Liver (tissue), 9 donors: ENCODE measurements around the gene ALKBH2. TPM values are rescaled to one million over a fixed set of nuclear protein-coding genes. Genes with fewer than 3 reads are reported as not detected.

ENCODE experiments used
- DNase-seq: peaks from one replicate; pipeline ENCODE4 v3.0.0-alpha.2; 2017; ENCODE audit warnings: low spot score
- H3K27ac ChIP-seq, 2 donors: one replicate each; pipeline ENCODE4 v1.7.0; 2013; ENCODE audit warnings: inconsistent platforms in 2 of 2, low read length in 2 of 2, control low read depth in 1 of 2, low read depth in 1 of 2, mild to moderate bottlenecking in 1 of 2
- H3K27me3 ChIP-seq, 4 donors: one replicate each; pipeline versions ENCODE4 v1.6.1 to v1.7.0; 2013; ENCODE audit warnings: low read length in 3 of 4, inconsistent platforms in 1 of 4, mild to moderate bottlenecking in 1 of 4, moderate library complexity in 1 of 4; ENCODE audit not compliant: control insufficient read depth in 4 of 4, insufficient read depth in 4 of 4
- H3K36me3 ChIP-seq, 4 donors: one replicate each; pipeline versions ENCODE4 v1.6.1 to v1.7.0; 2013; ENCODE audit warnings: low read length in 3 of 4, mild to moderate bottlenecking in 3 of 4, low read depth in 1 of 4, moderate library complexity in 1 of 4; ENCODE audit not compliant: control insufficient read depth in 4 of 4, insufficient read depth in 3 of 4
- H3K4me1 ChIP-seq, 4 donors: one replicate each; pipeline versions ENCODE4 v1.6.1 to v1.7.0; 2013; ENCODE audit warnings: low read length in 3 of 4, mild to moderate bottlenecking in 3 of 4, moderate library complexity in 1 of 4; ENCODE audit not compliant: control insufficient read depth in 4 of 4, insufficient read depth in 4 of 4
- H3K4me3 ChIP-seq, 3 donors: one replicate each; pipeline versions ENCODE4 v1.6.1 to v1.7.0; 2013; ENCODE audit warnings: low read length in 3 of 3, control low read depth in 1 of 3, low read depth in 1 of 3, mild to moderate bottlenecking in 1 of 3
- H3K9ac ChIP-seq, 2 donors: one replicate each; pipeline ENCODE4 v1.7.0; 2013; ENCODE audit warnings: low read length in 2 of 2, mild to moderate bottlenecking in 2 of 2, moderate library complexity in 2 of 2, control low read depth in 1 of 2, low read depth in 1 of 2
- H3K9me3 ChIP-seq, 4 donors: one replicate each; pipeline versions ENCODE4 v1.6.1 to v1.7.0; 2013; ENCODE audit warnings: low read length in 3 of 4; ENCODE audit not compliant: control insufficient read depth in 4 of 4
- EGR1 ChIP-seq, 2 donors: IDR thresholded peaks; 2 replicates each; pipeline ENCODE4 v1.6.1; 2016 to 2018; ENCODE audit warnings: antibody characterized with exemption in 2 of 2, low read depth in 2 of 2
- FOXA2 ChIP-seq: IDR thresholded peaks from 2 replicates; pipeline ENCODE4 v1.6.1; 2016; ENCODE audit warnings: antibody characterized with exemption
- GABPA ChIP-seq, 2 donors: IDR thresholded peaks in 1 of 2; conservative IDR thresholded peaks in 1 of 2; 2 replicates each; pipeline ENCODE4 v1.6.1; 2016; ENCODE audit warnings: antibody characterized with exemption in 2 of 2, mild to moderate bottlenecking in 1 of 2, moderate library complexity in 1 of 2
- HNF4A ChIP-seq, 2 donors: conservative IDR thresholded peaks; 2 replicates each; pipeline ENCODE4 v1.6.1; 2016; ENCODE audit warnings: antibody characterized with exemption in 2 of 2, mild to moderate bottlenecking in 2 of 2
- HNF4G ChIP-seq: IDR thresholded peaks from 2 replicates; pipeline ENCODE4 v1.6.1; 2016; ENCODE audit warnings: antibody characterized with exemption
- JUND ChIP-seq, 2 donors: IDR thresholded peaks; 2 replicates each; pipeline ENCODE4 v1.6.1; 2016; ENCODE audit warnings: antibody characterized with exemption in 2 of 2
- MAX ChIP-seq: IDR thresholded peaks from 2 replicates; pipeline ENCODE4 v1.6.1; 2016; ENCODE audit warnings: antibody characterized with exemption
- NR2F2 ChIP-seq: IDR thresholded peaks from 2 replicates; pipeline ENCODE4 v1.6.1; 2016; ENCODE audit warnings: antibody characterized with exemption
- RAD21 ChIP-seq, 2 donors: IDR thresholded peaks; 2 replicates each; pipeline ENCODE4 v1.6.1; 2016; ENCODE audit warnings: antibody characterized with exemption in 2 of 2, mild to moderate bottlenecking in 2 of 2
- REST ChIP-seq: IDR thresholded peaks from 2 replicates; pipeline ENCODE4 v1.6.1; 2016; ENCODE audit warnings: antibody characterized with exemption, mild to moderate bottlenecking
- RXRA ChIP-seq, 2 donors: IDR thresholded peaks; 2 replicates each; pipeline ENCODE4 v1.6.1; 2017 to 2018; ENCODE audit warnings: antibody characterized with exemption in 2 of 2, mild to moderate bottlenecking in 1 of 2
- TAF1 ChIP-seq: conservative IDR thresholded peaks from 2 replicates; pipeline ENCODE4 v1.6.1; 2016; ENCODE audit warnings: antibody characterized with exemption, mild to moderate bottlenecking
- YY1 ChIP-seq: IDR thresholded peaks from 2 replicates; pipeline ENCODE4 v1.6.1; 2016; ENCODE audit warnings: antibody characterized with exemption, mild to moderate bottlenecking
- WGBS: extraction: QIAGEN DNeasy Blood & Tissue Kit; methylation state at CpG from one replicate; pipeline ENCODE4 v1.1.7; 2013; 5-methylcytosine and 5-hydroxymethylcytosine counted together
- polyA plus RNA-seq, 2 donors: library from polyadenylated mRNA; stranded (reverse) in 1 of 2; unstranded in 1 of 2; fragments of 200-250 nt in 1 of 2; fragments of >200 nt in 1 of 2; fragmentation: Nextera tagmentation in 1 of 2; extraction: Ambion mirVana in 1 of 2; gene quantifications; one replicate each; pipeline versions ENCODE4 v1.2.1 to v1.2.3, GENCODE V29; 2013 to 2015
- total RNA-seq, 2 donors: library from RNA; depleted of rRNA; stranded (reverse); fragments of >200 nt; gene quantifications; one replicate each; pipeline ENCODE4 v1.2.3, GENCODE V29; 2014
- TF ChIP-seq, protein P1 (sequence below): IDR thresholded peaks from 2 replicates; pipeline ENCODE4 v1.6.1; 2016; ENCODE audit warnings: antibody characterized with exemption
- TF ChIP-seq, protein P2 (sequence below): IDR thresholded peaks from 2 replicates; pipeline ENCODE4 v1.6.1; 2016; ENCODE audit warnings: antibody characterized with exemption
- TF ChIP-seq, protein P3 (sequence below): fragments of 150-350 bp; IDR thresholded peaks from 2 replicates; pipeline ENCODE4 v1.5.1; 2017; ENCODE audit warnings: improper control_type of control experiment, low read depth, low read length; ENCODE audit not compliant: missing input control
- donor health status: healthy.
- donor health status: healthy.
- donor health status: healthy.
- donor health status: healthy.
- donor health status: healthy.

Gene ALKBH2
- total and polyA plus RNA-seq, 4 donors: 6.8 to 24.7 (median 19.9) TPM

DNA sequence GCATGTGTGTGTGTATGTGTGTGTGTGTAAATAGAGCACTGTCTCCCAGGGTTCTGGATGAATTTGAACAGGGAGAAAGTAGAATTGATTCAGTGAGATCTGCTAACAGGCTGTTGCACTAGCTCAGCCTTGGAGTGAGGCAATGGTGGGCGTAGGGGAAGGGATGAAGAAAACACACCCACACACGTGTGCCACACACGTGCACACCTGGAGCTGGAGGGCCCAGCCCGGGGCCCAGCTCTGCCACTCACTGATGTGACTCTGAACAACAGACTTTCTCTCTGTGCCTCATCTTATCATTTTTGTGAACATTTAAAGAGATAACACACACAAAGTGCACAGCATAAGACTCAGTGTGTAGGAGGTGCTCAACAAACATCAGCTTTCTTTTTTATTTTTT, 27.3 kb upstream of the ALKBH2 start:
- Histone ChIP-seq H3K36me3 (peaks cover 0 to under 1% (median 0%) of the 10 kb centered on the region in 4 donors), H3K4me3 (no peak overlapping the region), H3K4me1 (peaks cover 14 to 55% (median 46%) of the 10 kb centered on the region in 4 donors), H3K9ac (no peak overlapping the region), H3K27ac (no peak overlapping the region), H3K9me3 (no peaks in the 10 kb centered on the region), H3K27me3 (no peaks in the 10 kb centered on the region)
- WGBS: 69% methylated on average over 4 of the region's 4 CpGs
- no peak for TF ChIP-seq HNF4G
- no peak for TF ChIP-seq YY1
- TF ChIP-seq RAD21 (IDR thresholded peaks at IDR 0.05): no peak
- TF ChIP-seq, protein P1, sequence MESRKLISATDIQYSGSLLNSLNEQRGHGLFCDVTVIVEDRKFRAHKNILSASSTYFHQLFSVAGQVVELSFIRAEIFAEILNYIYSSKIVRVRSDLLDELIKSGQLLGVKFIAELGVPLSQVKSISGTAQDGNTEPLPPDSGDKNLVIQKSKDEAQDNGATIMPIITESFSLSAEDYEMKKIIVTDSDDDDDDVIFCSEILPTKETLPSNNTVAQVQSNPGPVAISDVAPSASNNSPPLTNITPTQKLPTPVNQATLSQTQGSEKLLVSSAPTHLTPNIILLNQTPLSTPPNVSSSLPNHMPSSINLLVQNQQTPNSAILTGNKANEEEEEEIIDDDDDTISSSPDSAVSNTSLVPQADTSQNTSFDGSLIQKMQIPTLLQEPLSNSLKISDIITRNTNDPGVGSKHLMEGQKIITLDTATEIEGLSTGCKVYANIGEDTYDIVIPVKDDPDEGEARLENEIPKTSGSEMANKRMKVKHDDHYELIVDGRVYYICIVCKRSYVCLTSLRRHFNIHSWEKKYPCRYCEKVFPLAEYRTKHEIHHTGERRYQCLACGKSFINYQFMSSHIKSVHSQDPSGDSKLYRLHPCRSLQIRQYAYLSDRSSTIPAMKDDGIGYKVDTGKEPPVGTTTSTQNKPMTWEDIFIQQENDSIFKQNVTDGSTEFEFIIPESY: no peak
- TF ChIP-seq HNF4A (conservative IDR thresholded peaks at IDR 0.05): no peak
- no peak for TF ChIP-seq RXRA (IDR thresholded peaks at IDR 0.05)
- no peak for TF ChIP-seq GABPA (IDR thresholded peaks at IDR 0.05 in 1 of 2, conservative IDR thresholded peaks at IDR 0.05 in 1 of 2)
- TF ChIP-seq REST: no peak
- no peak for TF ChIP-seq NR2F2
- TF ChIP-seq MAX: no peak
- TF ChIP-seq, protein P2, sequence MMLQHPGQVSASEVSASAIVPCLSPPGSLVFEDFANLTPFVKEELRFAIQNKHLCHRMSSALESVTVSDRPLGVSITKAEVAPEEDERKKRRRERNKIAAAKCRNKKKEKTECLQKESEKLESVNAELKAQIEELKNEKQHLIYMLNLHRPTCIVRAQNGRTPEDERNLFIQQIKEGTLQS: no peak
- no peak for TF ChIP-seq TAF1
- no peak for DNase-seq

- H3K27ac ChIP-seq: no peak overlapping the region
- WGBS: 76% methylated on average over 2 of the region's 2 CpGs
- peaks cover 14 to 59% (median 51%) of the 10 kb centered on the region in 4 donors for H3K4me1 ChIP-seq
- H3K36me3 ChIP-seq: no peaks in the 10 kb centered on the region
- TF ChIP-seq YY1 (no peak), HNF4G (no peak), NR2F2 (no peak), FOXA2 (no peak), JUND (IDR thresholded peaks at IDR 0.05) (no peak), MAX (no peak), RXRA (IDR thresholded peaks at IDR 0.05) (no peak), EGR1 (IDR thresholded peaks at IDR 0.05; ENCODE audit: low read depth in 2 of 2) (no peak)
- TF ChIP-seq, protein P1: no peak
- TF ChIP-seq, protein P3, sequence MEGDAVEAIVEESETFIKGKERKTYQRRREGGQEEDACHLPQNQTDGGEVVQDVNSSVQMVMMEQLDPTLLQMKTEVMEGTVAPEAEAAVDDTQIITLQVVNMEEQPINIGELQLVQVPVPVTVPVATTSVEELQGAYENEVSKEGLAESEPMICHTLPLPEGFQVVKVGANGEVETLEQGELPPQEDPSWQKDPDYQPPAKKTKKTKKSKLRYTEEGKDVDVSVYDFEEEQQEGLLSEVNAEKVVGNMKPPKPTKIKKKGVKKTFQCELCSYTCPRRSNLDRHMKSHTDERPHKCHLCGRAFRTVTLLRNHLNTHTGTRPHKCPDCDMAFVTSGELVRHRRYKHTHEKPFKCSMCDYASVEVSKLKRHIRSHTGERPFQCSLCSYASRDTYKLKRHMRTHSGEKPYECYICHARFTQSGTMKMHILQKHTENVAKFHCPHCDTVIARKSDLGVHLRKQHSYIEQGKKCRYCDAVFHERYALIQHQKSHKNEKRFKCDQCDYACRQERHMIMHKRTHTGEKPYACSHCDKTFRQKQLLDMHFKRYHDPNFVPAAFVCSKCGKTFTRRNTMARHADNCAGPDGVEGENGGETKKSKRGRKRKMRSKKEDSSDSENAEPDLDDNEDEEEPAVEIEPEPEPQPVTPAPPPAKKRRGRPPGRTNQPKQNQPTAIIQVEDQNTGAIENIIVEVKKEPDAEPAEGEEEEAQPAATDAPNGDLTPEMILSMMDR: no peak
- DNase-seq: no peak
- no peaks in the 10 kb centered on the region for H3K9me3 ChIP-seq
- H3K9ac ChIP-seq: no peak overlapping the region
- no peak overlapping the region for H3K4me3 ChIP-seq
- H3K27me3 ChIP-seq: no peaks in the 10 kb centered on the region
These were observed 26.8 kb upstream of the ALKBH2 start for GRCh38 chr12:109120095-109120494.
